Sigmoid colon (tissue), 3 donors: ENCODE data around the gene FGF11.

Experiments
- CTCF ChIP-seq, 4 experiments: fragments of 450-650 bp in 3 of 4; fragments of 200-600 bp in 1 of 4; IDR thresholded peaks; one replicate each; pipeline ENCODE4 v1.5.1; 2016 to 2019; ENCODE audit warnings: antibody characterized with exemption in 4 of 4, mild to moderate bottlenecking in 3 of 4, moderate library complexity in 2 of 4
- POLR2A ChIP-seq, 2 donors: fragments of 450-650 bp; IDR thresholded peaks; one replicate each; pipeline ENCODE4 v1.6.1; 2016; ENCODE audit warnings: antibody characterized with exemption in 2 of 2, mild to moderate bottlenecking in 2 of 2, moderate library complexity in 2 of 2

- TF ChIP-seq CTCF (IDR thresholded peaks at IDR 0.05): no peak
- no peak for TF ChIP-seq POLR2A (IDR thresholded peaks at IDR 0.05)
Observed at GRCh38 chr17:7391307-7391706, 48.0 kb upstream of the FGF11 start.
